ENCODE results near the gene NUDT22.

The NUDT22 gene

GRCh38 chr11:64269540-64270220, 43.6 kb downstream of the NUDT22 start:
- peak; percentile 98 for DNase-seq

DNA sequence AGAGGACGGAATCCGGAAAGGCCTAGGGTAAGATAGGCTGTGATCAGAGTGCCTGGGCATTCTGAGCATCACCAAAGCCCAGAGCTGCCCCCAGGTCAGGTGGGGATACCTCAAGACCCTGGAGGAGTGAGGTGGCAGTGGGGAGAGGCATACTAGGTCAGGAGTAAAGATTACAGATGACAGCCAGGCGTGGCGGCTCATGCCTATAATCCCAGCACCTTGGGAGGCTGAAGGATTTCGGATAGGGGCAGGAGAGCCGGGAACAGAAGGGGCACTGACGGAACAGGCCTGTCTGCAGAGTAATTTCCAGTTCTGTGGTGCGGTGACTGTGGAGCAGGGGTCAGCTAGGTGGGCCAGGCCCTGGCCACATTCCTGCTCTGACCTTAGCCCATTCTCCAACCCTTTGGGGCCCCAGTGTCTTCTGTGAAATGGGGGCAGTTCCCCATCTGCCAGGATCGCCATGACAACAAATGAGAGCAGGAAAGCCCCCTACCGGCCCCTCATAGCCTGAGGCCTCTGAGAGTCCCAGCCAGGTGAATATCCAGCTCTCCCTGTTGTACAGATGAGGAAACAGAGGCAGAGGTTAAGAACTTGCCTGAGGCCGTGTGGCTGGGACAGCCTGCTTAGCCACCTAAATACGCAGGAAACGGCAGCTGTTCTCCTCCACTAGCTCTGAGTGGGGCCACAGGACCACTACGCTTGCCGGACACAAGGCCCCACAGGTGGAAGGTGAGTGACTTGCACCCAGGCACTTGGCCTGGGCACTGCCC, 49.1 kb downstream of the NUDT22 start:
- no peak for DNase-seq

DNA sequence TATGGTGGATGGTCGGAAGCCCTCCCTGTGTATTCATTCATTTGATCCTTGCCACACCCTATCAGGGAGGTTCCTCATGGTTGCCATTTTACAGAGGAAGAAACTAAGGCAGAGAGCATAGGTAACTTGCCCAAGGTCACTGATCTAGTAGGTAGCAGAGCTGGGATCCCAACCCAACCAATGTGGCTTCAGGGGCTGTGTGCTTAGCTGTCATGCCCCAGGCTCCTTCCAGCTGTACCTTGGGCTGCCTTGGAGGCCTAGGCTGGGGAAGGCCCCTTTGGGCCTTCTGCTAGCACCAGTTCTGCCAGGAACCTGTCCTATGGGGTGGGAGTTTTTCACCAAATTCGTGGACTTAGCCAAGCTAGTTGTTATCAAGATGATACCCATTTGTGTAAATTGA, 49.8 kb downstream of the NUDT22 start:
- no peak for DNase-seq

- DNase-seq, result no peak
Observed at GRCh38 chr11:64276653-64277431, 50.8 kb downstream of the NUDT22 start.

GRCh38 chr11:64278576-64279190, 52.6 kb downstream of the NUDT22 start:
- DNase-seq, result no peak
